Measurements from ENCODE around the gene RNF11. TPM values are rescaled to one million over a fixed set of nuclear protein-coding genes. Genes with fewer than 3 reads are reported as not detected.

RNF11 gene
- total RNA-seq, 1 donor from 2014 or later = 177 TPM

DNA sequence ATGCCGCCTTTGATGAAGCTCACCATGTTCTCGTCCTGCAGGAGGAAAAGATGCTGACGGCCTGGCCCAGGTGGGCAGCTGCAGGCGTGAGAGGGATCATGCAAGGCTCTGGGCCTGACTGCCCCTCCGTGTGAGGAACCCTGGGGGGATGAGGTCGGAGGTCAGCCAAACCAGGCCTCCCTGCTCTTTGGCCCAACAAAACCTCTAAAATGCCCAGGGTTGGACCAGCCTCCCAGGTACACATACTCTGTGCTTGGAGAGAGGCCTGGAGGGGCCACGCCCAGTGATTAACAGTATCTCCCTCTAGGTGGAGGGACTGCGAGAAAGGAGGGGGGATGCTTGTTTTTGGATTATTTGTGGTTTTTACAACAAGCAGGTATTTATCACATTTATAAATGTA is 73.2 kb downstream of the RNF11 start:
- DNase-seq (ENCODE audit: low spot score in 2 of 2) (no peak), FAIRE-seq (no peak)

DNA sequence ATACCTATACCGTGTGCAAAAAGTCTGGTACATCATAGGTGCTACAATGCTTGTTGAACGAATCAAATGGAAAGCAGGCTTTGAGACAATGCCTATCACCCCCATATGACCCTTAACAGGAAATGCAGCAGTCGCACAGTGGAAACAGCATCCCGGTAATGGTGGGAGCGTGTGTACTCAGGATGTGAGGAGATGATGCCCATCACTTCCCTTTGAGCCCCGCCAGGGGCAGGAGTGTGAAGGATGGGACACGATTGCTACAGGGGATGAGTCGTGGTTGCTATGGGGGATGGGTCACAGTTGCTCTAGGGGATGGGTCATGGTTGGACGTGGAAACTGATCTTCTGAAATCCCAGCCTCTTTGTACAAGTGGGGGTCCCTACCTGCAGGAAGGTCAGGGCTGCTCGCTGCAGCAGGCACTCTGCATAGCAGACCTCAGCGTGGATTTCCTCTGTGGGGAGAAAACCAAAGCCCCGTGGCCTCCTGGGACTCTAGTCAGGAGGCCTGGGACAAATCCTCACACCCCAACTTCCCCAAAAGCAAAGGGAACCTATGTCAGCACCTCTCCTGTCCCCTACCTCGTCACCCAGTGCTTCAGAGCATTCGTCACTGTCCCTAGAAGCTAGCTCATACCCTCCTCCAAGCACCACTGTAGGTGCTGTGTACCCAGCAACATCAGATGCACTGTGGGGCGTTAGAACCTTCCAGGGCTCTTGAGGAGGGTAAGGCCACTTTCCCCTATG is 75.0 kb downstream of the RNF11 start:
- DNase-seq (ENCODE audit: low spot score in 2 of 2) = no peak
- FAIRE-seq = no peak

DNA sequence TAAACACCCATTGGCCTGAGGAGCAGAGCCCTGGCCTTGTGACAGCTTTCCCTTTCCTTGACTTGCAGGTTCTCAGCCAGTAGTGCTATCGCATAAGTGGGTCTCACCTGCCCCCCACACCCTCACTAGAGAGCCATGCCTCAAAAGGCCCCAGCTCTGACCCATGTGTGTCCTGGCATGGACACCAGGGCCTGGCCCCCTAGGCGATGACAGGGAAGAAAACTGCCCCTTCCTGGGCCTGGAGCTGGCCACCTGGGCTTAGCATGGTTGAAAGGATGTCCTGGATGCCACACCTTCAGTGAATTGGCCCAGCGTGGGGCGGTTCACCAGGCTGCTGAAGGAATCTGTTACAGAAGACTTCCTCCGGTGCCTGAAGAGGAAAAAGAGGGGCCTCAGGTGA is 75.8 kb downstream of the RNF11 start:
- FAIRE-seq (no peak), DNase-seq (ENCODE audit: low spot score in 2 of 2) (no peak)

DNA sequence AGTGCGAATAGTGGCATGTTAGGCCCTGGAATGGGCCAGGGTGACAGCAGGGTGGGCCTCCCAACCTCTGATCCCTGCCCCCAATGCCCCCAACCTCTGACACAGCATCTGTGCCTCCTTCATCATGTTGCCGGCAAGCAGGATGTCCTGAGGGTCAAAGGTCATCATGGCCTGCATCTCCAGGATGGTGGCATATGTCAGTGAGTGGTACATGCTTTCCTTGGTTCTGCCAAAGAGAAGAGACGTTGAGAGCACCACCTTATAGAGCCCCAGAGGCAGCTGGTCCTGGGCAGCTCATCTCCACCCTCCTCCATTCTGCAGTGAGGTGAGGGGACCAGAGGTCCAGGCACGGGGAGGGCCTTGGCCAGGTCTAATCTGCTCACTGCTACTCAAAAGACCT is 76.6 kb downstream of the RNF11 start:
- FAIRE-seq (no peak), DNase-seq (ENCODE audit: low spot score in 2 of 2) (no peak)

DNA sequence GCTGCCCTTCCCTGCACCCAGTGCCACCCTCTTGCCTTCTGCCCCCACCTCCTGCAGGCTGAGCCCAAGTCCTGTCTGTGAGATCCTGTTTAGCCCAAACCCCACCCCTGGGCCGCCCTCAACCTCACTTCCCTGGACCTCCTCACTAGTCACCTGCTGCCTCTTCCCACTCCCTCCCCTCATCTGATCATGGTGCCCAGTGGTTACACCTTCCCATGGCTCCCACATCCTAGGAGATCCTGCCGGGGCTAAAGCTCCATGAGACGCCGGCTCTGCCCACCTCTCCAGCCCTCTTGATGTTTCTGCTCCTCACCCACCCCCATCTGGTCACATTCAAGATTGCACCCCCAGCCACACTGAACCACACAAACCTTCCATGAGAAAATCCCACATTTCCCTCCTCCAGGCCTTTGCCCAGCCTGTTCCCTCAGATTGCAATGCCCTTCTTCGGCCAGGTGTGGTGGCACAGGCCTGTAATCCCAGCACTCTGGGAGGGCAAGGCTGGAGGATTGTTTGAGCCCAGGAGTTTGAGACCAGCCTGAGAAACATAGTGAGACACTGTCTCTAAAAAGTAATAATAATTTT is 77.3 kb downstream of the RNF11 start:
- DNase-seq (ENCODE audit: low spot score in 2 of 2) = no peak
- FAIRE-seq = no peak

DNA sequence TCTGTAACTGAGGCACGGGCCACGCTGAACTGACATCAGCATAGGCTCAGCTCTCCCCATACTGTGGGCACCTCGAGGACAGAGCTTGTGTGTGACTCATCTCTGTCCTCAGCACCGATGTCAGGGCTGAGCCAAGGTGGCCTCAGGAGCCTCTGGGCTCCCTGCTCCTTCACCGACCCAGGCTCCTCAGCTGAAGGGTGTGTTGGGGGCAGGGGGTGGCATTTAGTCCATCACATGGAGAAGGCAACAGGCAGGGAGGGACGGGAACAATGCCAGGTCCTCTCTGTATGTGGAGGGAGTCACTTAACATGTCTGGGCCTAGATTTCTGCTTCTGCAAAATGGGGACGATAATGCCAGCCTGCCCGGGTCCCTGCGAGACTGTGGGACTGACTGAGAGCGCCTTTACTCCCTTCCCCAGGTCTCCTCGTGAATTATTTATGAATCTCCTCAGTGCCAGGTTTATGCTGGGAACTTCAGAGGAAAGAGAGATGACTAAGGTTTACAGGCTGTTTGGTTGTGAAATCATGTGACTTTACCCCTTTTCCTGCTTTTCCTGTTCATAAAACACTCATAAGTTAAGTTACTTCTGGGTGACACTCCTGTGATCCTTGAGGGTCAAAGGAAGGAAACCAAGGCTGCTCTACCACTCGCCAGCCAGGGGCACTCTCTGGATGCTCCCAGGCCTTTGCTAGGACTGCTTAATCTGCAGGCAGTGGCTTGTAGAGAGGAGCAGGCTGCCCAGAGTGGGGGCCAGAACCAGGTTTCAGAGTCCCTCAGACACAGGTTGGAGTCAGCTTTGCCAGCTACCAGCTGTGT is 78.1 kb downstream of the RNF11 start:
- DNase-seq (ENCODE audit: low spot score in 2 of 2) (no peak), FAIRE-seq (no peak)

DNA sequence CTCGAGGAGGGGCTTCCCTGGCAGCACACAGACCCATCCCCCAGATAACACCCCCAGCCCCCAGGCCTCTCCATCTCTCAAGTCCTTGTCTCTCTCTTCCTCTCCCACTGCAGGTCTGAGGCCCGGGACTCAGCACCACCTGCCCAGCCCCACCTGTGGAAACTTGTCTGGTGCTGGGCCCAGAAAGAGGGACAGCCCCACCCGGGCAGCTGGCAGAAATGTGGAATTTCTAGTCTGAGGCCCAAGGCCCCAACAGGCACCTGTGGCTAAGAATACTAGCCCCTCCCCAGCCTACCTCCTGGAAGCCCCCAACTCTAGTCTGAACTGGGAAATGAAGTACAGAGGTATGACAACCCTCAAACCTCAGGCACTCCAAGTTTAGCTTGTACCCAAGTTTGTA is 78.9 kb downstream of the RNF11 start:
- FAIRE-seq (no peak), DNase-seq (ENCODE audit: low spot score in 2 of 2) (no peak)

DNA sequence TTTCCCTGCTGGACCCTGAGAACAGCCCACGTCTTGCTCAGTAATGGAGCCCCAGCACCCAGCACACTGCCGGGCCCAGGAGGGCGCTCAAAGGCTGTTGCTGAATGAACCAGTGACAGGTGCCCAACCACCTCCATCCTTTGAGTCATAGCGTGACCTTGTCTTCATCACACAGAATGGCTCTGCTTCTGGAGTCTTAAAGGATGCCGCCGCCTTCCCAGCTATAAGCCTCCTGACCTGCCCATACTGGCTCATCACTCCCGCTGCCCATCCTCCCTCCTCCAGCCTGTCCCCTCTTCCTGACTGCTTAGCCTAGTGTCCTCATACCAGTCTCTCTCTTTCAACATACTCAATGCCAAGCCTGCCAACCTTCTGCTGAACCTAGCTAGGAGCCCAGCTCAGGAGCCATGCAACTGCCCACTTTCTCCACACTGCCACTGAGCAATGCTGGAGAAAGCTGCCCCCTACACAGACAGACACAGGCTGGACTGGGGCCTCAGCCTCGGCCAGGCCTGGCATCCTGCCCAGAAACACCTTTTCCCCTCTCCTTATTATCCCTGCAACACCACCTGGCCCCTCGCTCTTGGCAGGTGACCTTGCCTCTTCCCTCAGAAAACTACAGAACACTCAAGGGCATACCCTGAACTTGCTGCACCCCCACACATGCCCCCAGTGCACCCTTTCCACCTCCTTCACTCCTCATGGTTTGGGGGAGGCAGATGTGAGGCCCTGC is 80.2 kb downstream of the RNF11 start:
- DNase-seq (ENCODE audit: low spot score in 2 of 2) (no peak), FAIRE-seq (no peak)

DNA sequence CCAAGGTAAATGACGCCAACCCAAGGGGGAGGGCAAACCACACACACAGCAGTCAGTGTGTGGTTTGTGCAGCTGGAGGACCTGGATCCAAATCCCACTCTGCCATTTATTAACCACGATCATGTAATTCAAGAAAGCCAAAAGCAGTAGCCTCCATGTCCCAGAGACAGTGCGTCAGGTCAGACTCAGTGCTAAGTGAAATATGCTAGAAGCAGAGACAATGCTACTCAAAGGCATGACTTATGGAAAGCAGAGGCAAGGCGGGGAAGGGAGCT is 80.7 kb downstream of the RNF11 start:
- FAIRE-seq = no peak
- no peak for DNase-seq (ENCODE audit: low spot score in 2 of 2)

DNA sequence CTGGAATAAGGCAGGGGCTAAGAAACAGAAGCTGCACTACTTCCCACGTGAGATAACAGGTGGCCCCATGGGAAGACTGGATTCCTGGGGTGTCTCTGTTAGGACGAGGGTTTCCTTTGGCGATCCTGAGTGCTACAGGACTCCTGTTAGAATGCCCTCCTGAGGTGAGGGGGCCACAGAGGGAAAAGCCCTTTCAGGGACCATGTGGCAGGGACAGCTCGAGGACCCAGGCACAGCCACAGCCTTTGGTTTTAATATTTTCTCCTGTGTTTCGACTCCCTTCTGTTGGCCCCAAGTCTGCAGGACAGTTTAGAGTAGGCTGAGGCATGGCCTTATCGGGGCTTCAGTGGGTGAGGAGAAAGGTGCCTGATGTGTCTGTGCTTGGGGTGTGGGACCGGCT is 81.7 kb downstream of the RNF11 start:
- no peak for FAIRE-seq

DNA sequence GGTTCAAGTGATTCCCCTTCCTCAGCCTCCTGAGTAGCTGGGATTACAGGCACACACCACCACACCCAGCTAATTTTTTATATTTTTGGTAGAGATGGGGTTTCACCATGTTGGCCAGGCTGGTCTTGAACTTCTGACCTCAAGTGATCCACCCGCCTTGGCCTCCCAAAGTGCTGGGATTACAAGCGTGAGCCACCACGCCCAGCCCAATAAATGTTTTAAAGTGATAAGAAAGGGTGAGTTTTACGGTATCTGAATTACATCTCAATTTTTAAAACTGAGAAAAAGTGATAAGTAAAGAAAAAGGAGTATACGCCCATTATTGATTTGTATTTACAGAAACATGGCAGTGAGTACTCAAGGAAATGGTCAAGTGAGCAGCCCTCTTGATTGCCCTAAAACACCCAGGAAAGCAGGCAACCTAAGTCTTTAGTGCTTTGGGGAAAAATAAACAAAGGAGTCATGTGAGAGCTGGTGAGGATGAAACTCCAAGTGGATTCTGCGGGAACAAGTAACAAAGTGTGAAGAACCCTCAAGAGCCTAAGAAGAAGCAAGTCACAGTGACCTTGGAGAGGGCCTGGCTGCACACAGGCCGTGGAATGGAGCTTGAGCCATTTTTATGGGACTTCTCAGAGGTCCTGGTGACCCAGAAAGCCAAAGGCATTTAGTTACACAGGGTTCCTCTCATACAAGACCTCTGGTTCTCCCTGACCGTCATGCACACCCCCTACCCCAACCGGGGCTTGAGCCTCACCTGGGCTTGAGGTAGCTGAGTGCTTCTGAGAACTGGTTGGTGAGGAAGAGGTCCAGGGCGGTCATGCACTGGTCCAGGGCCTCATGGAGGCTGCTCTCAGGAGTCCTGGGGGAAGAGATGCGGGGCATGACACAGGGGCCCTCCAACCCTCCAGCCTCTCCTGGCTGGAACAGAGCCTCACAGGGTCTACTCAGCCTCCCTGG is 85.2 kb downstream of the RNF11 start:
- FAIRE-seq = no peak
- no peak for DNase-seq (ENCODE audit: low spot score in 2 of 2)

More for the DNA sequence above, 81.7 kb downstream of the RNF11 start:
- no peak for DNase-seq (ENCODE audit: low spot score in 2 of 2)

DNA sequence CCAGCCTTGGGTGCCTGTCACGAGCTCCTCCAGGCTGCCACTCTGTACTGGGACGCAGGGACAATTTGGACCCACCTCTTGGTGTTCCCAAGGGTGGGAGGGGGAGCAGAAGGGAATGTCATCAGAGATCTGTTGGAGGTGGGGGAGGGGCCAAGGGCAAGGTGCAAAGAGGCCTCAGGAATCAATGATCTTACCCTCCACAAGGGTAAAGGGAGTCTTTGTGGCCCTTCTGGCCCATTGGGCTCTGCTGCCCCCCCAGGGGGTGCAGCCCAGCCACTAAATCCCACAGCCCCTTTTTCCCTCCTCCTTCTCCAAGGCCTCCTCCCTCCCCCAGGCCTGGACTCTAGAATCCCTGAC is 85.8 kb downstream of the RNF11 start:
- FAIRE-seq (no peak), DNase-seq (ENCODE audit: low spot score in 2 of 2) (no peak)

DNA sequence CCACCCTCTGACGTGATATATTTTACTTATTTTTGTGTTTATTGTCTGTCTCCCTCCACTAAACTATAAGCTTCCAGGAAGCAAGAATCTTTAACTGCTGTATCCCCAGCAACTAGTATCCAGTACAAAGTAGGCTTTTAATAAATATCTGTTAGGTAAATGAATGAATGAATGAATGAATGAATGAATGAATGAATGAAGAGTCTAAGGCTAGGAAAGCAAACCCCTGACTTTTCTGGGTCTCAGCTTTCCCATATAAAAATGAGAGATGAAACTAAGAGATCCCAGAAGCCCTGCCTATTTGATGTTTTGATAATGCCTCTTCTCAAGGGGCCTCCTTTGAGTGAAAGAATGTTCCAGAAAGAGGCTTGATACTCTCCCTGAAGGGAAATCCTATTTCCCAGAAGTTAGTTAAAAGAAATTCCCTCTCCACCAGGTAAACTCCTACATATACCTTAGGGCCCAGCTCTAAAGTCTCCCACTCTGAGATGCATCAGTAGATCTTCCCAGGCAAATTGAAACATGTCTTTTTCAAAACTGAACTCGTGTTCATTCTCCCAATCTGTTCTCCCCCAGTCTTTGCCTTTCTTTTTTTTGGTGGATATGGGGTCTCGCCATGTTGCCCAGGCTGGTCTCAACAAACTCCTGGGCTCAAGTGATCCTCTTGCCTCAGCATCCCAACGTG is 86.5 kb downstream of the RNF11 start:
- FAIRE-seq = no peak
- DNase-seq (ENCODE audit: low spot score in 2 of 2) = no peak

Other genes starting within 250 kb of the RNF11 start
- not detected for gene C1orf185, start 134.0 kb upstream of the RNF11 start, total RNA-seq
- gene TTC39A, start 94.3 kb downstream of the RNF11 start, total RNA-seq = 1.2 TPM

All from frontal cortex (tissue), 4 donors.